ENCODE measurements around the gene FETUB. TPM values are rescaled to one million over a fixed set of nuclear protein-coding genes. Genes with fewer than 3 reads are reported as not detected.

Gene FETUB
- total and polyA plus RNA-seq, 2 donors (not counting 3 experiments of a cell fraction or from before 2014, with no cell fraction given), result not detected

DNA sequence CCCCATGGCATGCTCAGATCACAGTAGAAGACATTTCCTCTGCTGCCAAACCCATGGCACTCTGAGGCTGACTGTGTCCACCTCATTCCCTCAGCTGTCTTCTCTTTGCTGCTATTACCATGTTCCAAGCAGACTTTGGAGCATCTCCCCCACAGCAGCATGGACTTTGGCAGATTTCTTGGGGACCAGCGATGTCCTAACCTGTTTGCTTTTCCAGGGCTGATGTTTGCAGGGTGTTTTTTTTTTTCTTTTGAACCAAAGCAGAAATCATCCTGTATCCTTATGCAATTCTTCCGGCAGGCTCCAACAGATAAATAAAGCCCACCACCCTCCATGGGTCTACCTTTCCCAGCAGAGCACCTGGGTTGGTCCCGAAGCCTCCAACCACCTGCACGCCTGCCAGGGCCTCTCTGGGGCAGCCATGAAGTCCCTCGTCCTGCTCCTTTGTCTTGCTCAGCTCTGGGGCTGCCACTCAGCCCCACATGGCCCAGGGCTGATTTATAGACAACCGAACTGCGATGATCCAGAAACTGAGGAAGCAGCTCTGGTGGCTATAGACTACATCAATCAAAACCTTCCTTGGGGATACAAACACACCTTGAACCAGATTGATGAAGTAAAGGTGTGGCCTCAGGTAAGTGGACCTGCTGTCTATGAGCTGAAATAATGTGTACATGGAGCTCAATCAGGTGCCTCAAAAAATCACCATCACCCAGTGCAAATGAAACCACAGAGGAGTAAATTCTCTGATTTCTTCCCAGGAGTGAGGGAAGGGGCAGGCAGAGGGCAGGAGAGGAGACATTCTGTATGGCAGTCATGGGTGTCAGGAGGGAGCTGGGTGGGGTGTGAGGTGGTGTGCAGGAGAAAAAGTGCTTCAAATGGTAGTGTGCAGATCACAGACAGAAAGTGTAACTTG is 27.2 kb upstream of the FETUB start, which contains the start of gene AHSG:
TSS of gene AHSG (plus strand) at position 340 of the 916 bp plus-strand sequence. CDS start at position 422, 82 bp downstream.
- Histone ChIP-seq H3K9me1 (replicated peaks; ENCODE audit: control insufficient read depth, extremely low read depth, insufficient read depth, low read length) (no peaks in the 10 kb centered on the region), H4K20me1 (replicated peaks; ENCODE audit: control insufficient read depth, extremely low read depth, insufficient read depth, low read length) (no peaks in the 10 kb centered on the region), H3K79me2 (ENCODE audit: control insufficient read depth, insufficient read depth, low read length) (no peaks in the 10 kb centered on the region), H3K27ac (ENCODE audit: insufficient read depth, low read depth, low read length) (no peak within 1 kb of the TSS), H3K4me2 (ENCODE audit: insufficient read depth, low read length) (no peak within 1 kb of the TSS), H3K4me1 (ENCODE audit: control insufficient read depth, extremely low read depth, insufficient read depth, low read length) (peaks cover 5% of the 10 kb centered on the region), H3K9ac (replicated peaks; ENCODE audit: extremely low read depth, insufficient read depth, low read length) (no peak within 1 kb of the TSS), H3K27me3 (ENCODE audit: control insufficient read depth in 2 of 2, insufficient read depth in 2 of 2, low read length in 2 of 2) (peaks cover 3 to 12% of the 10 kb centered on the region in 2 experiments), H3K4me3 (replicated peaks in 1 of 3; ENCODE audit: insufficient read depth in 1 of 3, low read depth in 1 of 3, low read length in 3 of 3) (no peak within 1 kb of the TSS), H2AFZ (ENCODE audit: low read depth, low read length) (no peak within 1 kb of the TSS), H3K36me3 (ENCODE audit: control insufficient read depth in 2 of 2, extremely low read depth in 1 of 2, insufficient read depth in 2 of 2, low read length in 2 of 2) (no peaks in the 10 kb centered on the region), H3K9me3 (replicated peaks; ENCODE audit: control insufficient read depth, insufficient read depth, low read length) (no peaks in the 10 kb centered on the region)
- TF ChIP-seq POLR2A (IDR thresholded peaks at IDR 0.05; ENCODE audit: low read depth, low read length) (no peak), EZH2 (IDR thresholded peaks at IDR 0.05; ENCODE audit: borderline replicate concordance, low read depth, low read length, severe bottlenecking) (no peak), JUN (IDR thresholded peaks at IDR 0.05; ENCODE audit: borderline replicate concordance, insufficient read depth, insufficient read length, low read depth) (no peak), MYC (IDR thresholded peaks at IDR 0.05; ENCODE audit: low read depth, low read length) (no peak), GATA2 (IDR thresholded peaks at IDR 0.05; ENCODE audit: insufficient read depth, insufficient read length, low read depth, low read length) (no peak), POLR2AphosphoS5 (IDR thresholded peaks at IDR 0.05; ENCODE audit: insufficient read depth, low read depth, low read length) (no peak), FOS (IDR thresholded peaks at IDR 0.05; ENCODE audit: borderline replicate concordance, insufficient read depth, low read length) (no peak)
- TF ChIP-seq, protein P1, sequence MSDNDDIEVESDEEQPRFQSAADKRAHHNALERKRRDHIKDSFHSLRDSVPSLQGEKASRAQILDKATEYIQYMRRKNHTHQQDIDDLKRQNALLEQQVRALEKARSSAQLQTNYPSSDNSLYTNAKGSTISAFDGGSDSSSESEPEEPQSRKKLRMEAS (IDR thresholded peaks at IDR 0.05; ENCODE audit: insufficient read depth, insufficient read length), result no peak
- TF ChIP-seq, protein P2, sequence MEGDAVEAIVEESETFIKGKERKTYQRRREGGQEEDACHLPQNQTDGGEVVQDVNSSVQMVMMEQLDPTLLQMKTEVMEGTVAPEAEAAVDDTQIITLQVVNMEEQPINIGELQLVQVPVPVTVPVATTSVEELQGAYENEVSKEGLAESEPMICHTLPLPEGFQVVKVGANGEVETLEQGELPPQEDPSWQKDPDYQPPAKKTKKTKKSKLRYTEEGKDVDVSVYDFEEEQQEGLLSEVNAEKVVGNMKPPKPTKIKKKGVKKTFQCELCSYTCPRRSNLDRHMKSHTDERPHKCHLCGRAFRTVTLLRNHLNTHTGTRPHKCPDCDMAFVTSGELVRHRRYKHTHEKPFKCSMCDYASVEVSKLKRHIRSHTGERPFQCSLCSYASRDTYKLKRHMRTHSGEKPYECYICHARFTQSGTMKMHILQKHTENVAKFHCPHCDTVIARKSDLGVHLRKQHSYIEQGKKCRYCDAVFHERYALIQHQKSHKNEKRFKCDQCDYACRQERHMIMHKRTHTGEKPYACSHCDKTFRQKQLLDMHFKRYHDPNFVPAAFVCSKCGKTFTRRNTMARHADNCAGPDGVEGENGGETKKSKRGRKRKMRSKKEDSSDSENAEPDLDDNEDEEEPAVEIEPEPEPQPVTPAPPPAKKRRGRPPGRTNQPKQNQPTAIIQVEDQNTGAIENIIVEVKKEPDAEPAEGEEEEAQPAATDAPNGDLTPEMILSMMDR (IDR thresholded peaks at IDR 0.05; ENCODE audit: extremely low read depth in 1 of 2, insufficient read depth in 1 of 2, low read depth in 1 of 2, low read length in 2 of 2), result no peak
- dilution Hi-C loops (cut with MboI; ENCODE audit: extremely low pct_ligation_motif_present, low sequenced_read_pairs), result no loop called here
- CTCF ChIA-PET, result interaction anchor here (1.0 to 6.1 kb wide), 5 partner anchors 8 to 552 kb away, joined by 3 to 195 read pairs (median 5); no protein-coding TSS in a partner anchor
- FAIRE-seq (no peak), DNase-seq (ENCODE audit: low read depth, low spot score) (no peak)
- BruUV-seq (replicated peaks), result no TSS peak
- intact Hi-C loops (cut with micrococcal nuclease), result loop anchor here (10.0 kb wide), 1 partner anchor 552 kb away; no protein-coding TSS in a partner anchor
- POLR2A ChIA-PET, result no interaction called here

All from endothelial cell of umbilical vein (primary cell).